H1 (cell line): ENCODE results near the gene PKD1L1.

Experiments used
- CTCF ChIP-seq, 3 experiments: IDR thresholded peaks; 1 replicate in 2 of 3; 2 replicates in 1 of 3; pipeline versions ENCODE4 v1.5.1 to v1.6.1; 2011; ENCODE audit warnings: low read length in 3 of 3, mild to moderate bottlenecking in 3 of 3, inconsistent platforms in 2 of 3, low read depth in 1 of 3, moderate library complexity in 1 of 3; ENCODE audit not compliant: insufficient read depth in 1 of 3; ENCODE audit errors: control extremely low read depth in 1 of 3
- EP300 ChIP-seq, 2 experiments: IDR thresholded peaks; 1 replicate in 1 of 2; 2 replicates in 1 of 2; pipeline ENCODE4 v1.6.1; 2011 to 2012; ENCODE audit warnings: low read depth in 2 of 2, low read length in 2 of 2, mild to moderate bottlenecking in 2 of 2, borderline replicate concordance in 1 of 2, inconsistent platforms in 1 of 2, moderate library complexity in 1 of 2
- EZH2 ChIP-seq: fragments of 200-600 bp; sonication (generic); IDR thresholded peaks from 2 replicates; pipeline ENCODE4 v1.7.1; 2012; ENCODE audit warnings: low read depth, mild to moderate bottlenecking, moderate library complexity, low read length, inconsistent platforms; ENCODE audit not compliant: severe bottlenecking
- KDM5A ChIP-seq: fragments of 200-600 bp; IDR thresholded peaks from 2 replicates; pipeline ENCODE4 v1.7.1; 2012; ENCODE audit warnings: mild to moderate bottlenecking, low read length, inconsistent platforms, mixed read lengths
- TF ChIP-seq, protein P1 (sequence below): IDR thresholded peaks from 2 replicates; pipeline ENCODE4 v1.6.1; 2011; ENCODE audit warnings: low read length, improper control_type of control experiment

GRCh38 chr7:47735431-47736345, 212.6 kb downstream of the PKD1L1 start:
- TF ChIP-seq KDM5A (no peak), EZH2 (no peak), EP300 (IDR thresholded peaks at IDR 0.05; ENCODE audit: borderline replicate concordance in 1 of 2, low read depth in 2 of 2, low read length in 2 of 2) (no peak), CTCF (IDR thresholded peaks at IDR 0.05; ENCODE audit: control extremely low read depth in 1 of 3, insufficient read depth in 1 of 3, low read depth in 1 of 3, low read length in 3 of 3) (no peak)
- TF ChIP-seq, protein P1, sequence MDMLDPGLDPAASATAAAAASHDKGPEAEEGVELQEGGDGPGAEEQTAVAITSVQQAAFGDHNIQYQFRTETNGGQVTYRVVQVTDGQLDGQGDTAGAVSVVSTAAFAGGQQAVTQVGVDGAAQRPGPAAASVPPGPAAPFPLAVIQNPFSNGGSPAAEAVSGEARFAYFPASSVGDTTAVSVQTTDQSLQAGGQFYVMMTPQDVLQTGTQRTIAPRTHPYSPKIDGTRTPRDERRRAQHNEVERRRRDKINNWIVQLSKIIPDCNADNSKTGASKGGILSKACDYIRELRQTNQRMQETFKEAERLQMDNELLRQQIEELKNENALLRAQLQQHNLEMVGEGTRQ: no peak
